Gastrocnemius medialis (tissue), 4 donors: ENCODE results near the gene PIP4P1.

ENCODE experiments used
- POLR2A ChIP-seq, 2 donors: fragments of 450-650 bp; IDR thresholded peaks; one replicate each; pipeline ENCODE4 v1.6.1; 2017; ENCODE audit warnings: antibody characterized with exemption in 2 of 2, mild to moderate bottlenecking in 2 of 2, moderate library complexity in 2 of 2
- TF ChIP-seq, protein P1 (sequence below), 5 experiments: fragments of 450-650 bp in 3 of 5; fragments of 200-600 bp in 2 of 5; sonication (generic) in 2 of 5; IDR thresholded peaks in 4 of 5; conservative IDR thresholded peaks in 1 of 5; 1 replicate in 4 of 5; 2 replicates in 1 of 5; pipeline ENCODE4 v1.5.1; 2016 to 2019; ENCODE audit warnings: antibody characterized with exemption in 5 of 5, mild to moderate bottlenecking in 3 of 5, moderate library complexity in 3 of 5

DNA sequence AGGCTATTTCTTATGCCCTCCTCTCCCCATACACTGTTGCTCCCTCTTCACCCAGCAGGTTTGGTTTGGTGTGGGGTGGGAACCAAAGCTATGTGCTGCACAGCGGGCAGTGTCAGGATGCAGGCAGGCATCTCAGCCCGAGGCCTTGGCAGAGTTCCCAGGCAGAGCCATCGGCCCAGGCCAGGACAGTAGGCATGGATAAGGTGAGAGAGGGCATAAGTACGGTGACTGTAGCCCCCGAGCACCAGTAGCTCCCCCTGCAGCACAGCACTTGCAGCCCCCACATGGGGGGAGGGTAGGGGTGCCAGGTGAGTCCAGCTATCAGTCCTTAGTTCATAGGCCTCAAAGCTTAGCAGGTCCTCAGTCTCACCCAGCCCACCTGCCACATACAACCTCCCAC is 32.4 kb downstream of the PIP4P1 start:
- TF ChIP-seq, protein P1, sequence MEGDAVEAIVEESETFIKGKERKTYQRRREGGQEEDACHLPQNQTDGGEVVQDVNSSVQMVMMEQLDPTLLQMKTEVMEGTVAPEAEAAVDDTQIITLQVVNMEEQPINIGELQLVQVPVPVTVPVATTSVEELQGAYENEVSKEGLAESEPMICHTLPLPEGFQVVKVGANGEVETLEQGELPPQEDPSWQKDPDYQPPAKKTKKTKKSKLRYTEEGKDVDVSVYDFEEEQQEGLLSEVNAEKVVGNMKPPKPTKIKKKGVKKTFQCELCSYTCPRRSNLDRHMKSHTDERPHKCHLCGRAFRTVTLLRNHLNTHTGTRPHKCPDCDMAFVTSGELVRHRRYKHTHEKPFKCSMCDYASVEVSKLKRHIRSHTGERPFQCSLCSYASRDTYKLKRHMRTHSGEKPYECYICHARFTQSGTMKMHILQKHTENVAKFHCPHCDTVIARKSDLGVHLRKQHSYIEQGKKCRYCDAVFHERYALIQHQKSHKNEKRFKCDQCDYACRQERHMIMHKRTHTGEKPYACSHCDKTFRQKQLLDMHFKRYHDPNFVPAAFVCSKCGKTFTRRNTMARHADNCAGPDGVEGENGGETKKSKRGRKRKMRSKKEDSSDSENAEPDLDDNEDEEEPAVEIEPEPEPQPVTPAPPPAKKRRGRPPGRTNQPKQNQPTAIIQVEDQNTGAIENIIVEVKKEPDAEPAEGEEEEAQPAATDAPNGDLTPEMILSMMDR (IDR thresholded peaks at IDR 0.05 in 4 of 5, conservative IDR thresholded peaks at IDR 0.05 in 1 of 5) = no peak
- TF ChIP-seq POLR2A (IDR thresholded peaks at IDR 0.05) = no peak
